Measurements from ENCODE around the gene PDLIM5. TPM values are rescaled to one million over a fixed set of nuclear protein-coding genes. Genes with fewer than 3 reads are reported as not detected.
"Not testable (repeated sequence)": the region's sequence is repeated elsewhere in the genome, so short reads cannot be mapped to it uniquely, and the experiment has no call there.

PDLIM5 gene
- total RNA-seq, 5 donors from 2014 or later (not counting 1 experiment from before 2014, with no cell fraction given), result 27.1 to 32.0 (median 29.6) TPM

- Mint-ChIP-seq H3K27ac (no peak overlapping the region), H3K9me3 (no peaks in the 10 kb centered on the region), H3K4me1 (no peaks in the 10 kb centered on the region), H3K4me3 (no peak overlapping the region), H3K27me3 (no peaks in the 10 kb centered on the region), H3K36me3 (peaks cover 51% of the 10 kb centered on the region)
- H3K4me1 ChIP-seq (ENCODE audit: control insufficient read depth in 1 of 2, extremely low read depth in 1 of 2, insufficient read depth in 2 of 2, low read length in 2 of 2), result no peaks in the 10 kb centered on the region
- DNase-seq (no peak), ATAC-seq (replicated peaks in 1 of 4) (no peak)
- ChIA-PET CTCF (no interaction called here), POLR2A (no interaction called here)
- no peaks in the 10 kb centered on the region for H3K9me3 ChIP-seq
- peaks cover 3 to 5% of the 10 kb centered on the region in 2 donors for H3K36me3 ChIP-seq (ENCODE audit: control insufficient read depth in 2 of 2, extremely low read depth in 1 of 2, insufficient read depth in 1 of 2, low read length in 1 of 2)
- no peak overlapping the region for H3K27ac ChIP-seq (ENCODE audit: low read length)
- no peaks in the 10 kb centered on the region for H3K27me3 ChIP-seq (replicated peaks in 1 of 2; ENCODE audit: control insufficient read depth in 2 of 2, extremely low read depth in 1 of 2, insufficient read depth in 2 of 2, low read length in 1 of 2)
- 79% methylated on average over 3 of the region's 3 CpGs for WGBS (ENCODE audit: insufficient coverage)
- no peak overlapping the region for H3K4me3 ChIP-seq (ENCODE audit: control insufficient read depth in 1 of 2, extremely low read depth in 1 of 2, low read length in 1 of 2)
Measured at GRCh38 chr4:94660614-94661013, 208.9 kb downstream of the PDLIM5 start.

GRCh38 chr4:94665021-94665420 lies 213.3 kb downstream of the PDLIM5 start:
- H3K27ac Mint-ChIP-seq; H3K4me1 ChIP-seq (ENCODE audit: control insufficient read depth in 1 of 2, extremely low read depth in 1 of 2, insufficient read depth in 2 of 2, low read length in 2 of 2); H3K27ac ChIP-seq (ENCODE audit: low read length); H3K9me3 ChIP-seq; POLR2A ChIA-PET; H3K4me3 Mint-ChIP-seq; DNase-seq; CTCF ChIA-PET; H3K4me3 ChIP-seq (ENCODE audit: control insufficient read depth in 1 of 2, extremely low read depth in 1 of 2, low read length in 1 of 2); H3K27me3 Mint-ChIP-seq; H3K27me3 ChIP-seq (replicated peaks in 1 of 2; ENCODE audit: control insufficient read depth in 2 of 2, extremely low read depth in 1 of 2, insufficient read depth in 2 of 2, low read length in 1 of 2); H3K9me3 Mint-ChIP-seq; H3K4me1 Mint-ChIP-seq; ATAC-seq (replicated peaks in 1 of 4); H3K36me3 ChIP-seq (ENCODE audit: control insufficient read depth in 2 of 2, extremely low read depth in 1 of 2, insufficient read depth in 1 of 2, low read length in 1 of 2): not testable (repeated sequence)
- H3K36me3 Mint-ChIP-seq, result peaks cover 28% of the 10 kb centered on the region
- no CpG with 5 or more reads among the region's 5 CpGs for WGBS (ENCODE audit: insufficient coverage)

- H3K9me3 ChIP-seq, result no peaks in the 10 kb centered on the region
- H3K4me3 Mint-ChIP-seq, result no peak overlapping the region
- no peak overlapping the region for H3K27ac ChIP-seq (ENCODE audit: low read length)
- CTCF ChIA-PET, result no interaction called here
- peaks cover 25% of the 10 kb centered on the region for H3K36me3 Mint-ChIP-seq
- ATAC-seq (replicated peaks in 1 of 4), result no peak
- H3K27ac Mint-ChIP-seq, result no peak overlapping the region
- POLR2A ChIA-PET, result no interaction called here
- no peaks in the 10 kb centered on the region for H3K27me3 Mint-ChIP-seq
- H3K4me1 Mint-ChIP-seq, result no peaks in the 10 kb centered on the region
- H3K27me3 ChIP-seq (replicated peaks in 1 of 2; ENCODE audit: control insufficient read depth in 2 of 2, extremely low read depth in 1 of 2, insufficient read depth in 2 of 2, low read length in 1 of 2), result no peaks in the 10 kb centered on the region
- no peaks in the 10 kb centered on the region for H3K4me1 ChIP-seq (ENCODE audit: control insufficient read depth in 1 of 2, extremely low read depth in 1 of 2, insufficient read depth in 2 of 2, low read length in 2 of 2)
- no peaks in the 10 kb centered on the region for H3K9me3 Mint-ChIP-seq
- WGBS (ENCODE audit: insufficient coverage), result no CpG with 5 or more reads among the region's 3 CpGs
- H3K4me3 ChIP-seq (ENCODE audit: control insufficient read depth in 1 of 2, extremely low read depth in 1 of 2, low read length in 1 of 2), result no peak overlapping the region
- no peak for DNase-seq
- H3K36me3 ChIP-seq (ENCODE audit: control insufficient read depth in 2 of 2, extremely low read depth in 1 of 2, insufficient read depth in 1 of 2, low read length in 1 of 2), result peaks cover 1 to 3% of the 10 kb centered on the region in 2 donors
Measured at GRCh38 chr4:94665500-94666404, 214.0 kb downstream of the PDLIM5 start.

GRCh38 chr4:94668724-94669123 lies 217.0 kb downstream of the PDLIM5 start:
- Histone ChIP-seq H3K36me3 (ENCODE audit: control insufficient read depth in 2 of 2, extremely low read depth in 1 of 2, insufficient read depth in 1 of 2, low read length in 1 of 2) (no peaks in the 10 kb centered on the region), H3K9me3 (no peaks in the 10 kb centered on the region), H3K27me3 (replicated peaks in 1 of 2; ENCODE audit: control insufficient read depth in 2 of 2, extremely low read depth in 1 of 2, insufficient read depth in 2 of 2, low read length in 1 of 2) (no peaks in the 10 kb centered on the region), H3K4me1 (ENCODE audit: control insufficient read depth in 1 of 2, extremely low read depth in 1 of 2, insufficient read depth in 2 of 2, low read length in 2 of 2) (no peaks in the 10 kb centered on the region), H3K4me3 (ENCODE audit: control insufficient read depth in 1 of 2, extremely low read depth in 1 of 2, low read length in 1 of 2) (no peak overlapping the region), H3K27ac (ENCODE audit: low read length) (no peak overlapping the region)
- no peaks in the 10 kb centered on the region for H3K27me3 Mint-ChIP-seq
- H3K9me3 Mint-ChIP-seq, result no peaks in the 10 kb centered on the region
- peaks cover 11% of the 10 kb centered on the region for H3K36me3 Mint-ChIP-seq
- ATAC-seq (replicated peaks in 1 of 4) (no peak), DNase-seq (no peak)
- WGBS (ENCODE audit: insufficient coverage), result 97% methylated on average over 5 of the region's 7 CpGs
- CTCF ChIA-PET, result no interaction called here
- no peaks in the 10 kb centered on the region for H3K4me1 Mint-ChIP-seq
- POLR2A ChIA-PET, result interaction anchor here in 1 of 2 donors (0.6 kb wide), 1 partner anchor 18 kb away, joined by 11 read pairs; no protein-coding TSS in a partner anchor
- H3K27ac Mint-ChIP-seq, result no peak overlapping the region
- no peak overlapping the region for H3K4me3 Mint-ChIP-seq

- Mint-ChIP-seq H3K4me1 (no peaks in the 10 kb centered on the region), H3K27me3 (no peaks in the 10 kb centered on the region), H3K9me3 (no peaks in the 10 kb centered on the region), H3K36me3 (peaks cover 4% of the 10 kb centered on the region), H3K27ac (no peak overlapping the region), H3K4me3 (no peak overlapping the region)
- no peaks in the 10 kb centered on the region for H3K36me3 ChIP-seq (ENCODE audit: control insufficient read depth in 2 of 2, extremely low read depth in 1 of 2, insufficient read depth in 1 of 2, low read length in 1 of 2)
- no peaks in the 10 kb centered on the region for H3K4me1 ChIP-seq (ENCODE audit: control insufficient read depth in 1 of 2, extremely low read depth in 1 of 2, insufficient read depth in 2 of 2, low read length in 2 of 2)
- H3K27me3 ChIP-seq (replicated peaks in 1 of 2; ENCODE audit: control insufficient read depth in 2 of 2, extremely low read depth in 1 of 2, insufficient read depth in 2 of 2, low read length in 1 of 2), result no peaks in the 10 kb centered on the region
- ATAC-seq (replicated peaks in 1 of 4) (no peak), DNase-seq (no peak)
- no peaks in the 10 kb centered on the region for H3K9me3 ChIP-seq
- H3K27ac ChIP-seq (ENCODE audit: low read length), result no peak overlapping the region
- CTCF ChIA-PET, result no interaction called here
- H3K4me3 ChIP-seq (ENCODE audit: control insufficient read depth in 1 of 2, extremely low read depth in 1 of 2, low read length in 1 of 2), result no peak overlapping the region
- WGBS (ENCODE audit: insufficient coverage), result 89% methylated on average over 1 of the region's 6 CpGs
- POLR2A ChIA-PET, result interaction anchor here in 1 of 2 donors (0.6 kb wide), 1 partner anchor 393 kb away, joined by 5 read pairs; no protein-coding TSS in a partner anchor
Measured at GRCh38 chr4:94669672-94670664, 218.2 kb downstream of the PDLIM5 start.

- ATAC-seq (replicated peaks in 1 of 4) (no peak), DNase-seq (no peak)
- CTCF ChIA-PET, result no interaction called here
- WGBS (ENCODE audit: insufficient coverage), result 100% methylated on average over 3 of the region's 5 CpGs
- no peaks in the 10 kb centered on the region for H3K9me3 ChIP-seq
- H3K36me3 ChIP-seq (ENCODE audit: control insufficient read depth in 2 of 2, extremely low read depth in 1 of 2, insufficient read depth in 1 of 2, low read length in 1 of 2), result no peaks in the 10 kb centered on the region
- no peaks in the 10 kb centered on the region for H3K9me3 Mint-ChIP-seq
- H3K4me1 ChIP-seq (ENCODE audit: control insufficient read depth in 1 of 2, extremely low read depth in 1 of 2, insufficient read depth in 2 of 2, low read length in 2 of 2), result no peaks in the 10 kb centered on the region
- H3K27ac ChIP-seq (ENCODE audit: low read length), result no peak overlapping the region
- no peaks in the 10 kb centered on the region for H3K27me3 ChIP-seq (replicated peaks in 1 of 2; ENCODE audit: control insufficient read depth in 2 of 2, extremely low read depth in 1 of 2, insufficient read depth in 2 of 2, low read length in 1 of 2)
- H3K27ac Mint-ChIP-seq, result no peak overlapping the region
- POLR2A ChIA-PET, result no interaction called here
- H3K4me3 Mint-ChIP-seq, result no peak overlapping the region
- H3K36me3 Mint-ChIP-seq, result no peaks in the 10 kb centered on the region
- no peaks in the 10 kb centered on the region for H3K27me3 Mint-ChIP-seq
- H3K4me3 ChIP-seq (ENCODE audit: control insufficient read depth in 1 of 2, extremely low read depth in 1 of 2, low read length in 1 of 2), result no peak overlapping the region
- H3K4me1 Mint-ChIP-seq, result no peaks in the 10 kb centered on the region
Measured at GRCh38 chr4:94671113-94671512, 219.4 kb downstream of the PDLIM5 start.
